ENCODE results near the gene FNDC10.

Gene FNDC10

DNA sequence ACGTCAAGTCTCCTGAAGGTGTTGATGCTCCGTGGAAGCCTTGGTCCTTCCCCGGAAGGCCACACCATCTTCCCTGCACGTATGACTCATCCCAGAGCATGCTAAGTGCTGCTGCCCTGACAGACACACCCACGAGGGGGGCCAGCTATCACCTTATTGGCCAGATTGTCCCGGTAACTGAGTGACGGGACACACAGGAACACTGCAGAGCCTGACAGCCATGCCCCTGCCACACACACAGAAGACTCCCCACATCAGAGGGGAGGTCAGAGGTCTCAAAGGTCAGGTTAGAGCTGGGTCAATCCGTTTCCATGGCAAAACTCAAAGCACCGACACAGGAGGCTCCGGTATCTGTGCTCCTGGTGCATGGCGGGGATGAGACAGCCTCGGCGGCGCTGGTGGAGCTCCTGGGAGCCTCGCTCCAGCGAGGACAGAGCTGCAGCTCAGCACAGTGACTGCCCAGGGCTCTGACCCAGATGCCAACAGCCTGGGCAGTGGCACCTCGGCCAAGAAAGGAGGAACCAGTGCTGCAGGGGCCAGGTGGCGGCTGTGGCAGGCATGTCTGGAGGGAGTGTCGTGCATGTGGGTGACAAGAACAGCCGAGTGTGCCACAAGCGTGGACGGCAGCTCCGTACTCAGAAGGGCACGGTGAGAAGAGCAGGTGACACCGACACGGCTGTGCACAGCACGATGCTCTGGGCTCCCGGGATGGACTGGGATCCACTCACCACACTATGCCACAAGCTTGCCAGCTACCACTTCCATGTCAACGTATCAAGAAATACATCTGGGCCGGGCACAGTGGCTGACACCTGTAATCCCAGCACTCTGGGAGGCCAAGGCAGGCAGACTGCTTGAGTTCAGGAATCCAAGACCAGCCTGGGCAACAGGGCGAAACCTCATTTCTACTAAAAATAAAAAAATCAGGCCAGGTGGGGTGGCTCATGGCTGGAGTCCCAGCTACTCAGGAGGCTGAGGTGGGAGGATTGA, 44.7 kb downstream of the FNDC10 start:
- DNase-seq, result no peak
- in situ Hi-C loops (cut with MboI; ENCODE audit: low pct_unique_long_range_greater_than_20kb, low sequenced_read_pairs), result no loop called here

GRCh38 chr1:1554550-1554925, 45.4 kb downstream of the FNDC10 start:
- DNase-seq, result no peak
- in situ Hi-C loops (cut with MboI; ENCODE audit: low pct_unique_long_range_greater_than_20kb, low sequenced_read_pairs), result no loop called here

GRCh38 chr1:1553821-1554494, 46.0 kb downstream of the FNDC10 start:
- in situ Hi-C loops (cut with MboI; ENCODE audit: low pct_unique_long_range_greater_than_20kb, low sequenced_read_pairs), result no loop called here

GRCh38 chr1:1552263-1552639, 47.7 kb downstream of the FNDC10 start:
- DNase-seq, result no peak
- in situ Hi-C loops (cut with MboI; ENCODE audit: low pct_unique_long_range_greater_than_20kb, low sequenced_read_pairs), result no loop called here

More at GRCh38 chr1:1553821-1554494, 46.0 kb downstream of the FNDC10 start:
- DNase-seq, result no peak

- DNase-seq, result no peak
- in situ Hi-C loops (cut with MboI; ENCODE audit: low pct_unique_long_range_greater_than_20kb, low sequenced_read_pairs), result no loop called here
Measured at GRCh38 chr1:1551524-1552262, 48.2 kb downstream of the FNDC10 start.

GRCh38 chr1:1550591-1551432, 49.1 kb downstream of the FNDC10 start:
- in situ Hi-C loops (cut with MboI; ENCODE audit: low pct_unique_long_range_greater_than_20kb, low sequenced_read_pairs), result no loop called here
- peak; percentile 43 for DNase-seq

GRCh38 chr1:1550087-1550486, 49.8 kb downstream of the FNDC10 start:
- no peak for DNase-seq
- in situ Hi-C loops (cut with MboI; ENCODE audit: low pct_unique_long_range_greater_than_20kb, low sequenced_read_pairs), result no loop called here

DNA sequence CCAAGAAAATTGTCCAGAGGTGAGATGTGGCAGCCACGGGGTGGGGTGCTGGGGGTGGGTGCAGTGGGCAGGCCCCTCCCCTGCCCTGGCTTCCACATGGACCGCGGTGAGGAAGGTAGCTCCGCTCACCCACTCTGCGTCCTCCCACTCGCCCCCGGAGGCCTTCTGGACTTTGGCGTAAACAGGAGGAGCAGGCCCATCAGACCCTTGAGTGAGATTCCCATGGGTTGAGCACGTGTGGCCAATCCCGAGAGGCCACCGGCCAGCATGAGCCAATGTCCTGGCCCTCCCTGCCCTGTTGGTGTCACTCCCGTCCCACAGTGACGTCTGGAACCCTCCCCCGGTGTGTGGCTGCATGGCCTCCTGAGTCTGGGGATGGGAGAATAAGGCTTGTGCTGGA, 51.3 kb downstream of the FNDC10 start:
- DNase-seq, result no peak
- in situ Hi-C loops (cut with MboI; ENCODE audit: low pct_unique_long_range_greater_than_20kb, low sequenced_read_pairs), result no loop called here

Measured in KBM-7 (cell line).